Neural crest cell (in vitro differentiated cells): ENCODE data around the gene GADD45GIP1. TPM values are rescaled to one million over a fixed set of nuclear protein-coding genes. Genes with fewer than 3 reads are reported as not detected.

Source experiments
- DNase-seq: peaks from one replicate; pipeline ENCODE4 v3.0.0; 2021; ENCODE audit warnings: low read depth, mixed read lengths, low spot score
- H3K27ac Mint-ChIP-seq: one replicate; pipeline ENCODE4 v1.8.0; 2021; ENCODE audit warnings: mild to moderate bottlenecking, mixed read lengths; ENCODE audit not compliant: unreplicated experiment
- H3K27me3 Mint-ChIP-seq: 2 replicates; pipeline ENCODE4 v1.8.0; 2021; ENCODE audit warnings: low read depth, mild to moderate bottlenecking, mixed read lengths
- H3K36me3 Mint-ChIP-seq: 2 replicates; pipeline ENCODE4 v1.8.0; 2021; ENCODE audit warnings: low read depth, mild to moderate bottlenecking, mixed read lengths
- H3K4me1 Mint-ChIP-seq: 2 replicates; pipeline ENCODE4 v1.8.0; 2021; ENCODE audit warnings: mixed read lengths
- H3K4me3 Mint-ChIP-seq: one replicate; pipeline ENCODE4 v1.8.0; 2021; ENCODE audit warnings: mild to moderate bottlenecking, mixed read lengths
- H3K9me3 Mint-ChIP-seq: 2 replicates; pipeline ENCODE4 v1.8.0; 2021; ENCODE audit warnings: mixed read lengths
- total RNA-seq: library from RNA; stranded (reverse); gene quantifications from 2 replicates; pipeline ENCODE4 v1.2.1, GENCODE V29; 2021
- TF ChIP-seq, protein P1 (sequence below): fragments of 200-600 bp; sonication (generic); conservative IDR thresholded peaks from 2 replicates; pipeline ENCODE4 v1.5.0; 2021; ENCODE audit warnings: antibody characterized with exemption, mild to moderate bottlenecking

The GADD45GIP1 gene
- total RNA-seq, 1 donor from 2014 or later: 26.4 TPM

DNA sequence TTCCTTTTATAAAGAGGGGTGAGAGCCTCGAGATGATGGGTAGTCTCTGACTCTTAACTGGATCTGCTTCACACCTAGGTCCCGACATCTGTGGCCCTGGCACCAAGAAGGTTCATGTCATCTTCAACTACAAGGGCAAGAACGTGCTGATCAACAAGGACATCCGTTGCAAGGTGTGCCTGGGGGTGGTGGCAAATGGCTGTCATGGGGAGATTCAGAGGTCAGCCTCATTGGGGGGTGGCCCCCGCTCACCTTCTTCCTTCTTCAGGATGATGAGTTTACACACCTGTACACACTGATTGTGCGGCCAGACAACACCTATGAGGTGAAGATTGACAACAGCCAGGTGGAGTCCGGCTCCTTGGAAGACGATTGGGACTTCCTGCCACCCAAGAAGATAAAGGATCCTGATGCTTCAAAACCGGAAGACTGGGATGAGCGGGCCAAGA is 17.0 kb downstream of the GADD45GIP1 start:
- H3K4me1 Mint-ChIP-seq: peaks cover 46% of the 10 kb centered on the region
- peaks cover 13% of the 10 kb centered on the region for H3K27me3 Mint-ChIP-seq
- TF ChIP-seq, protein P1, sequence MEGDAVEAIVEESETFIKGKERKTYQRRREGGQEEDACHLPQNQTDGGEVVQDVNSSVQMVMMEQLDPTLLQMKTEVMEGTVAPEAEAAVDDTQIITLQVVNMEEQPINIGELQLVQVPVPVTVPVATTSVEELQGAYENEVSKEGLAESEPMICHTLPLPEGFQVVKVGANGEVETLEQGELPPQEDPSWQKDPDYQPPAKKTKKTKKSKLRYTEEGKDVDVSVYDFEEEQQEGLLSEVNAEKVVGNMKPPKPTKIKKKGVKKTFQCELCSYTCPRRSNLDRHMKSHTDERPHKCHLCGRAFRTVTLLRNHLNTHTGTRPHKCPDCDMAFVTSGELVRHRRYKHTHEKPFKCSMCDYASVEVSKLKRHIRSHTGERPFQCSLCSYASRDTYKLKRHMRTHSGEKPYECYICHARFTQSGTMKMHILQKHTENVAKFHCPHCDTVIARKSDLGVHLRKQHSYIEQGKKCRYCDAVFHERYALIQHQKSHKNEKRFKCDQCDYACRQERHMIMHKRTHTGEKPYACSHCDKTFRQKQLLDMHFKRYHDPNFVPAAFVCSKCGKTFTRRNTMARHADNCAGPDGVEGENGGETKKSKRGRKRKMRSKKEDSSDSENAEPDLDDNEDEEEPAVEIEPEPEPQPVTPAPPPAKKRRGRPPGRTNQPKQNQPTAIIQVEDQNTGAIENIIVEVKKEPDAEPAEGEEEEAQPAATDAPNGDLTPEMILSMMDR: no peak
- H3K36me3 Mint-ChIP-seq: peaks cover 35% of the 10 kb centered on the region
- no peak overlapping the region for H3K27ac Mint-ChIP-seq
- no peaks in the 10 kb centered on the region for H3K9me3 Mint-ChIP-seq
- peak overlapping the region; percentile 100 for H3K4me3 Mint-ChIP-seq
- DNase-seq: no peak

DNA sequence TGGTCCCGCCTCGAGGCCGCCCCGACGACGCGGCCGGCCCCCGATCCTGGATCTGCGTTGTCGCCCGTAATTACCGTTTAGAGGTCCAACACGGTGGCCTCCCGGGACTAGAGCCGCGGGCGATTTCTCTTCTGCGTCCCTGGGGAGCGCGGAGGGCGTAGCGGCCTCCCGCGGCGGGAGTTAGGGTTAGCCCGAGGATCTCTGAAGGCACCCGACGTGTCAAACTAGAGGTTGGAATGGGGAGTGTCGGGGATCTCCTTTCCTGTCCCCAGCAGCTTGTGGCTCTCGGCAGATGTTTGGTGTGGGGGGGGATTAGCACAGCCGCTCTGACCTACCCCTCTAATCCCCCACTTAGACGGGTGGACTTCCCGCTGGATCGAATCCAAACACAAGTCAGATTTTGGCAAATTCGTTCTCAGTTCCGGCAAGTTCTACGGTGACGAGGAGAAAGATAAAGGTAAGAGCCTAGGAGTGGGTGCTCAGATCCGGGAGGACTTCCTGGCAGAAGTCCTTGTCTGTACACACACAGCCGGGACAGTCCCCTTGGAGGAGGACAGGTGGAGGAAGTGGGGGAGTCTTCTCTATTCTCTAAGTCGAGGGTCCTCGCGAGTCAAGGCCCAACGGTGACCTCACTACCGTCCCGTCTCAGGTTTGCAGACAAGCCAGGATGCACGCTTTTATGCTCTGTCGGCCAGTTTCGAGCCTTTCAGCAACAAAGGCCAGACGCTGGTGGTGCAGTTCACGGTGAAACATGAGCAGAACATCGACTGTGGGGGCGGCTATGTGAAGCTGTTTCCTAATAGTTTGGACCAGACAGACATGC is 18.0 kb downstream of the GADD45GIP1 start:
- peaks cover 11% of the 10 kb centered on the region for H3K27me3 Mint-ChIP-seq
- DNase-seq: no peak
- H3K4me1 Mint-ChIP-seq: peaks cover 42% of the 10 kb centered on the region
- H3K9me3 Mint-ChIP-seq: no peaks in the 10 kb centered on the region
- peaks cover 33% of the 10 kb centered on the region for H3K36me3 Mint-ChIP-seq
- peak overlapping the region; percentile 94 for H3K27ac Mint-ChIP-seq
- H3K4me3 Mint-ChIP-seq: peak overlapping the region; percentile 100
- TF ChIP-seq, protein P1: peak; percentile 48

DNA sequence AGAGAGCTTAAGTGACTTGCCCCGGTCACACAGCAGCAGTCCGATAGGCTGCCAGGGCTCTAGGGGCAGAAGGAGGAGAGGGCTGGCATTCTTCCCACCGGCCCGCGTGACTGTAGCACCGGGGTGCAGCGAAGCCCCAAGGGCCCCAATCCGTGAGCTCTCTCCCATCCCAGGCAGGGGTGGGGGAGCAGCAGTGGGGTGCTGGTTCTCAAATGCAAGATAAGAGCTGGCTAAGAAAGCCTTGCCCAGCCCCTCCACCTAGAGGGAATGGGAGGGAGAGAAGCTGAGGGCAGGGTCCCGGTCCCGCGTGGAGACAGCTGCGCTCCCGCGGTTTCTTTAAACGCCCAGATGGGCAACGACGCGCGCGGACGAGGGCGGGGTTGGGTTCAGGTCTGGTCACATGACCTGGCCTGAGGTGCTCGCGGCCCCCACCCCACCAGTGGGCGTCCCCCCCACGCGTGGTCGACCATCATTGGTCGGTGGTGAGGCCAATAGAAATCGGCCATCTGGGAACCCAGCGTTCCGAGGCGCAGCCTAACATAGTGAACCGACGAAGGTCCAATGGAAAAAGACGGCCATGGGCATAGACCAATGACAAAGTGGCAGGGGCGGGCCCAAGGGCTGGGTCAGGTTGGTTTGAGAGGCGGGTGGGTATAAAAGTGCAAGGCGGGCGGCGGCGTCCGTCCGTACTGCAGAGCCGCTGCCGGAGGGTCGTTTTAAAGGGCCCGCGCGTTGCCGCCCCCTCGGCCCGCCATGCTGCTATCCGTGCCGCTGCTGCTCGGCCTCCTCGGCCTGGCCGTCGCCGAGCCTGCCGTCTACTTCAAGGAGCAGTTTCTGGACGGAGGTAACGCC is 18.9 kb downstream of the GADD45GIP1 start, which contains the start of gene CALR:
TSS of gene CALR (plus strand) at position 683 of the 852 bp plus-strand sequence. CDS start at position 754, 71 bp downstream.
- H3K4me3 Mint-ChIP-seq: peak within 1 kb of the TSS; percentile 100
- H3K9me3 Mint-ChIP-seq: no peaks in the 10 kb centered on the region
- TF ChIP-seq, protein P1: no peak
- peaks cover 6% of the 10 kb centered on the region for H3K27me3 Mint-ChIP-seq
- H3K4me1 Mint-ChIP-seq: peaks cover 44% of the 10 kb centered on the region
- DNase-seq: peak; percentile 99
- peak within 1 kb of the TSS; percentile 96 for H3K27ac Mint-ChIP-seq
- H3K36me3 Mint-ChIP-seq: peaks cover 29% of the 10 kb centered on the region

DNA sequence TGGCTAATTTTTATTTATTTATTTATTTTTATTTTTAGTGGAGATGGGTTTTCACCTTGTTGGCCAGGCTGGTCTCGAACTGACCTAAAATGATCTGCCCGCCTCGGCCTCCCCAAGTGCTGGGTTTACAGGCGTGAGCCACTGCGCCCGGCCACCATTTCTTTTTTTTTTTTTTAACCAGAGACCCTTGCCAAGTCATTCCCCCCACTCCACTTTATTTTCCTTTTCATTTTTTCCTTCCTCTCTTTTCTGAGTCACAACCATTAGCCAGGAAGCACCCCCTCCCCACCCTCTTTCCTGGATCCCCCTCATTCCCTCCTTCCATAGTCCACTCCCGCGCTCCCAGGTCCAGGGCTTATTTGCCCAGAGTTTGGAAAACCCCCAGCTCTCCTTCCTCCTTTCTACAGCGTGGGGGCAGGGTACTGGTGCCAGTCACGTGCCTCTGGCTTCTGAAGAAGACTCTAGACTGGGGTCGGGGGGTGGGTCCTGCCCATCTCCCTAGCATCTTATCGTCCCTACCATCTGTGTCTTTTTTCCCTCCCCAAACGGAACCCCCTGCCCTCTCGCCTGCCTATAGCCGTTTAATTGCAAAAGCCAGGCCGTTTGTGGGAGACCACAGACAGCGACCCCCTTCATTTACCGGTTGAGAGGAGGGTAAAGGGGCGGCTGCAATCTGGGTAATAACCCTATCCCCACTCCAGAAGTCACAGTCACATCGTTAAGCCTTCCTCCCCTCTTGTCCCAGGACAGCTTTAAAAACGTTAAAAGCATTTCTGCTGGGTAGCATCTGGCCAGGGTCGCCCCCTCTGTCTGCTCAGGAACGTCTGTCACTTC is 19.7 kb downstream of the GADD45GIP1 start:
- peak overlapping the region; percentile 96 for H3K27ac Mint-ChIP-seq
- peak; percentile 32 for DNase-seq
- no peaks in the 10 kb centered on the region for H3K9me3 Mint-ChIP-seq
- TF ChIP-seq, protein P1: no peak
- H3K36me3 Mint-ChIP-seq: peaks cover 29% of the 10 kb centered on the region
- peaks cover 52% of the 10 kb centered on the region for H3K4me1 Mint-ChIP-seq
- H3K4me3 Mint-ChIP-seq: peak overlapping the region; percentile 100
- H3K27me3 Mint-ChIP-seq: peaks cover 6% of the 10 kb centered on the region

DNA sequence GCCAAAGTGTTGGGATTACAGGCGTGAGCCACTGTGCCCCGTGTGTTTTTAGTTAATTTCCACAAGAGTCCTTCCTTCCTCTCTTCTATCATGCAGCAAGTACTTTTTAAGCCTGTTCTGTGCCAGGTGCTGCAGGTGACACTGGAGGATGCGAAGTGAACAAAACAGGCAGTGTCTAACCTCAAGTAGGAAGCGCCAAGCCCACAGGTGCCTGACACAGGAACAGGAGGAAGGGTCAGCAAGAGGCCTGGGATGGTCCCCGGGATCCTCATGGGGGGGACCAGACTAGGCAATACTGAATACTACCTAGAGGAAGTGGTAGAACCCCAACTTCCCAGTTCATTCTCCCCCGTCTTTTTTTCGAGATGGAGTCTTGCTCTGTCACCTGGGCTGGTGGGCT is 20.4 kb downstream of the GADD45GIP1 start:
- Mint-ChIP-seq H3K36me3 (peaks cover 29% of the 10 kb centered on the region), H3K4me1 (peaks cover 53% of the 10 kb centered on the region), H3K27me3 (peaks cover 6% of the 10 kb centered on the region), H3K9me3 (no peaks in the 10 kb centered on the region), H3K4me3 (peak overlapping the region; percentile 75), H3K27ac (no peak overlapping the region)
- TF ChIP-seq, protein P1: no peak
- DNase-seq: no peak
